ENCODE results near the gene MYH7B.

Gene MYH7B

GRCh38 chr20:34949120-34949519, 6.5 kb upstream of the MYH7B start:
- no peak for DNase-seq (ENCODE audit: extremely low spot score)
- TF ChIP-seq TARDBP (IDR thresholded peaks at IDR 0.05), result no peak
- TF ChIP-seq SUZ12 (IDR thresholded peaks at IDR 0.05), result no peak
- TF ChIP-seq LEF1 (IDR thresholded peaks at IDR 0.05; ENCODE audit: borderline replicate concordance), result no peak
- no peak for TF ChIP-seq FOXK2 (IDR thresholded peaks at IDR 0.05)
- TF ChIP-seq ELF4 (IDR thresholded peaks at IDR 0.05), result no peak
- TF ChIP-seq BHLHE40 (IDR thresholded peaks at IDR 0.05; ENCODE audit: borderline replicate concordance), result no peak
- CTCF ChIA-PET, result interaction anchor here (0.6 to 0.7 kb wide), 2 partner anchors 245 to 935 kb away, joined by 4 to 9 read pairs; no protein-coding TSS in a partner anchor
- POLR2A ChIA-PET, result interaction anchor here (0.7 kb wide), 1 partner anchor 71 kb away, joined by 3 read pairs; no protein-coding TSS in a partner anchor

- DNase-seq (ENCODE audit: extremely low spot score), result no peak
- POLR2A ChIA-PET, result interaction anchor here (1.1 kb wide), 1 partner anchor 10 kb away, joined by 3 read pairs; no protein-coding TSS in a partner anchor
- CTCF ChIA-PET, result interaction anchor here (1.7 kb wide), 1 partner anchor 10 kb away, joined by 3 read pairs; no protein-coding TSS in a partner anchor
- TF ChIP-seq FOXM1 (IDR thresholded peaks at IDR 0.05; ENCODE audit: borderline replicate concordance) (no peak), FOXA1 (IDR thresholded peaks at IDR 0.05) (no peak), PKNOX1 (IDR thresholded peaks at IDR 0.05) (no peak), ZNF384 (IDR thresholded peaks at IDR 0.05) (no peak), BHLHE40 (IDR thresholded peaks at IDR 0.05; ENCODE audit: borderline replicate concordance) (no peak), LEF1 (IDR thresholded peaks at IDR 0.05; ENCODE audit: borderline replicate concordance) (no peak), TARDBP (IDR thresholded peaks at IDR 0.05) (no peak), SUZ12 (IDR thresholded peaks at IDR 0.05) (no peak), SP1 (IDR thresholded peaks at IDR 0.05) (no peak), ARNT (IDR thresholded peaks at IDR 0.05) (no peak), FOXK2 (IDR thresholded peaks at IDR 0.05) (no peak), CTBP1 (IDR thresholded peaks at IDR 0.05; ENCODE audit: borderline replicate concordance) (no peak), NFRKB (IDR thresholded peaks at IDR 0.05) (no peak), L3MBTL2 (conservative IDR thresholded peaks at IDR 0.05) (no peak), ELF4 (IDR thresholded peaks at IDR 0.05) (no peak), HDGF (IDR thresholded peaks at IDR 0.05; ENCODE audit: borderline replicate concordance) (no peak)
Measured at GRCh38 chr20:34951252-34951651, 4.4 kb upstream of the MYH7B start.

GRCh38 chr20:34951652-34952051, 4.0 kb upstream of the MYH7B start:
- no peak for DNase-seq (ENCODE audit: extremely low spot score)
- ChIA-PET CTCF (interaction anchor here (1.7 kb wide), 1 partner anchor 10 kb away, joined by 3 read pairs; no protein-coding TSS in a partner anchor), POLR2A (interaction anchor here (1.1 kb wide), 1 partner anchor 10 kb away, joined by 3 read pairs; no protein-coding TSS in a partner anchor)
- TF ChIP-seq TARDBP (IDR thresholded peaks at IDR 0.05) (no peak), SUZ12 (IDR thresholded peaks at IDR 0.05) (no peak), CTBP1 (IDR thresholded peaks at IDR 0.05; ENCODE audit: borderline replicate concordance) (no peak), FOXA1 (IDR thresholded peaks at IDR 0.05) (no peak), PKNOX1 (IDR thresholded peaks at IDR 0.05) (no peak), FOXK2 (IDR thresholded peaks at IDR 0.05) (no peak), NFRKB (IDR thresholded peaks at IDR 0.05) (no peak), ARNT (IDR thresholded peaks at IDR 0.05) (no peak), FOXM1 (IDR thresholded peaks at IDR 0.05; ENCODE audit: borderline replicate concordance) (no peak), LEF1 (IDR thresholded peaks at IDR 0.05; ENCODE audit: borderline replicate concordance) (no peak), HDGF (IDR thresholded peaks at IDR 0.05; ENCODE audit: borderline replicate concordance) (no peak), ZNF384 (IDR thresholded peaks at IDR 0.05) (no peak), L3MBTL2 (conservative IDR thresholded peaks at IDR 0.05) (no peak), ELF4 (IDR thresholded peaks at IDR 0.05) (no peak), BHLHE40 (IDR thresholded peaks at IDR 0.05; ENCODE audit: borderline replicate concordance) (no peak), SP1 (IDR thresholded peaks at IDR 0.05) (no peak)

- POLR2A ChIA-PET, result no interaction called here
- CTCF ChIA-PET, result no interaction called here
- TF ChIP-seq HDGF (IDR thresholded peaks at IDR 0.05; ENCODE audit: borderline replicate concordance) (no peak), SUZ12 (IDR thresholded peaks at IDR 0.05) (no peak), TARDBP (IDR thresholded peaks at IDR 0.05) (no peak), FOXA1 (IDR thresholded peaks at IDR 0.05) (no peak), ELF4 (IDR thresholded peaks at IDR 0.05) (no peak), FOXK2 (IDR thresholded peaks at IDR 0.05) (no peak), PKNOX1 (IDR thresholded peaks at IDR 0.05) (no peak)
- DNase-seq (ENCODE audit: extremely low spot score), result no peak
Measured at GRCh38 chr20:34952671-34953070, 3.0 kb upstream of the MYH7B start.

- DNase-seq (ENCODE audit: extremely low spot score), result no peak
- ChIA-PET CTCF (no interaction called here), POLR2A (no interaction called here)
- TF ChIP-seq ARNT (IDR thresholded peaks at IDR 0.05) (no peak), BHLHE40 (IDR thresholded peaks at IDR 0.05; ENCODE audit: borderline replicate concordance) (no peak), FOXM1 (IDR thresholded peaks at IDR 0.05; ENCODE audit: borderline replicate concordance) (no peak), CTBP1 (IDR thresholded peaks at IDR 0.05; ENCODE audit: borderline replicate concordance) (no peak), L3MBTL2 (conservative IDR thresholded peaks at IDR 0.05) (no peak), FOXK2 (IDR thresholded peaks at IDR 0.05) (no peak), SP1 (IDR thresholded peaks at IDR 0.05) (no peak), HDGF (IDR thresholded peaks at IDR 0.05; ENCODE audit: borderline replicate concordance) (no peak), TARDBP (IDR thresholded peaks at IDR 0.05) (no peak), FOXA1 (IDR thresholded peaks at IDR 0.05) (no peak), NFRKB (IDR thresholded peaks at IDR 0.05) (no peak), PKNOX1 (IDR thresholded peaks at IDR 0.05) (no peak), LEF1 (IDR thresholded peaks at IDR 0.05; ENCODE audit: borderline replicate concordance) (no peak), ELF4 (IDR thresholded peaks at IDR 0.05) (no peak), SUZ12 (IDR thresholded peaks at IDR 0.05) (no peak), ZNF384 (IDR thresholded peaks at IDR 0.05) (no peak)
Measured at GRCh38 chr20:34953960-34954359, 1.7 kb upstream of the MYH7B start.
